GM10266 (cell line): ENCODE measurements around the gene DNAJC5.
"Not testable (repeated sequence)": the region's sequence is repeated elsewhere in the genome, so short reads cannot be mapped to it uniquely, and the experiment has no call there.

Experiments
- DNase-seq: peaks from one replicate; pipeline ENCODE4 v3.0.0; 2012; ENCODE audit errors: extremely low spot score
- TF ChIP-seq, protein P1 (sequence below): IDR thresholded peaks from 2 replicates; pipeline ENCODE4 v1.5.1; 2012; ENCODE audit warnings: mild to moderate bottlenecking, low read depth; ENCODE audit not compliant: control insufficient read depth, insufficient read depth; ENCODE audit errors: missing control alignments

Gene DNAJC5

DNA sequence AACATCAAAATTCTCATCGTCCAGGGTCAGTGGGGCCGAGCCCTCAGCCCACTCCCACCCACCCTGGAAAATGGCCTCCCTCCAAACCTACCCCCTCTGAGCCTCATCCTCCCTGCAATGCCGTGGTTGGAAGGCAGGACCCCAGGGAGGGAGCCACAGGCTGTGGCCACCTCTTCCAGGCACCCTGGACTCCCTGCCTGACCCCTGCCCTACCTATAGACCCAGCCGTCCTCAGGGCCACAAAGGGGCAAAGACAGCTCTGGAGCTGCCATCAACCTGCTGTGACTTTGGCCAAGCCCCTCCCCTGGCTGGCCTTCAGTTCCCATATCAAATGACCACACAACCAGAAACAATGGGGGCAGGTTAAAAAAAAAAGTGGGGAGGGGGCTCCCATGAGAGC is 63.5 kb downstream of the DNAJC5 start:
- TF ChIP-seq, protein P1, sequence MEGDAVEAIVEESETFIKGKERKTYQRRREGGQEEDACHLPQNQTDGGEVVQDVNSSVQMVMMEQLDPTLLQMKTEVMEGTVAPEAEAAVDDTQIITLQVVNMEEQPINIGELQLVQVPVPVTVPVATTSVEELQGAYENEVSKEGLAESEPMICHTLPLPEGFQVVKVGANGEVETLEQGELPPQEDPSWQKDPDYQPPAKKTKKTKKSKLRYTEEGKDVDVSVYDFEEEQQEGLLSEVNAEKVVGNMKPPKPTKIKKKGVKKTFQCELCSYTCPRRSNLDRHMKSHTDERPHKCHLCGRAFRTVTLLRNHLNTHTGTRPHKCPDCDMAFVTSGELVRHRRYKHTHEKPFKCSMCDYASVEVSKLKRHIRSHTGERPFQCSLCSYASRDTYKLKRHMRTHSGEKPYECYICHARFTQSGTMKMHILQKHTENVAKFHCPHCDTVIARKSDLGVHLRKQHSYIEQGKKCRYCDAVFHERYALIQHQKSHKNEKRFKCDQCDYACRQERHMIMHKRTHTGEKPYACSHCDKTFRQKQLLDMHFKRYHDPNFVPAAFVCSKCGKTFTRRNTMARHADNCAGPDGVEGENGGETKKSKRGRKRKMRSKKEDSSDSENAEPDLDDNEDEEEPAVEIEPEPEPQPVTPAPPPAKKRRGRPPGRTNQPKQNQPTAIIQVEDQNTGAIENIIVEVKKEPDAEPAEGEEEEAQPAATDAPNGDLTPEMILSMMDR: no peak

DNA sequence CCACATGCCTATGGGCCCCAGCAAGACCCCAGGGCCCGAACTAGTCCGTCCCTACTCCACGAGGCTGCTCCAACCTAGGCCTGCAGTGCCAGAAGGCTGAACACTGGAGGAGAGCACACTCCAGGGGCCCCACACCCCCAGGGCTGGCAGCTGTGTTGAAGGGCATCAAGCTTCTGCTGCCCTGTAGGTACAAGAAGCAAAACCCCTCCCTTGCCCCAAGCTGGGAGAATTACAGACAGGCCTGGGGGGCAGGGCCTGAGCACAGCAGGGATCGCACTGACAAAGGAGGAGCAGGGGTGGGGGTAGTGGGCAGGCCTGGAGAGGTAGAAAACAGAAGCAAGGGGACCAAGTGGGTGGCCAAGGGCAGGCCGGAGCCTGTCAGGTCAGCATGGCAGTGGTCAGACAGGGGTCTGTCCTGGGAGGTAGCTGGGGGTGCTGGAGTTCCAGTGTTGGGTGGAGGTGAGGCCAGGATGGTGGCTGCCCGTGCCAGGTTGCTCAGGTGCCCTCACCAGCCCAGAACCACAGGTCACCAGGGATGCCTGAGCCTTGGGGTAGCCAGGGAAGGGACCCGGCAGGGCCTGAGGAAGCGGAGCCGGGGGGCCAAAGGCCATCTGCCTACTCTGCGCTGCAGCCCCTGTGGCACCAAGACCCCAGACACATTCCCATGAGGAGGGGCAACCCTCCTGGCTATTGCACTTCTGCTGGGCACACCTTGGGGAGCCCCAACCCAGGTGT is 64.2 kb downstream of the DNAJC5 start:
- TF ChIP-seq, protein P1: no peak
- DNase-seq: no peak

More for the DNA sequence above, 63.5 kb downstream of the DNAJC5 start:
- DNase-seq: no peak

GRCh38 chr20:63959699-63960075 is 64.8 kb downstream of the DNAJC5 start:
- DNase-seq: no peak
- TF ChIP-seq, protein P1: no peak

DNA sequence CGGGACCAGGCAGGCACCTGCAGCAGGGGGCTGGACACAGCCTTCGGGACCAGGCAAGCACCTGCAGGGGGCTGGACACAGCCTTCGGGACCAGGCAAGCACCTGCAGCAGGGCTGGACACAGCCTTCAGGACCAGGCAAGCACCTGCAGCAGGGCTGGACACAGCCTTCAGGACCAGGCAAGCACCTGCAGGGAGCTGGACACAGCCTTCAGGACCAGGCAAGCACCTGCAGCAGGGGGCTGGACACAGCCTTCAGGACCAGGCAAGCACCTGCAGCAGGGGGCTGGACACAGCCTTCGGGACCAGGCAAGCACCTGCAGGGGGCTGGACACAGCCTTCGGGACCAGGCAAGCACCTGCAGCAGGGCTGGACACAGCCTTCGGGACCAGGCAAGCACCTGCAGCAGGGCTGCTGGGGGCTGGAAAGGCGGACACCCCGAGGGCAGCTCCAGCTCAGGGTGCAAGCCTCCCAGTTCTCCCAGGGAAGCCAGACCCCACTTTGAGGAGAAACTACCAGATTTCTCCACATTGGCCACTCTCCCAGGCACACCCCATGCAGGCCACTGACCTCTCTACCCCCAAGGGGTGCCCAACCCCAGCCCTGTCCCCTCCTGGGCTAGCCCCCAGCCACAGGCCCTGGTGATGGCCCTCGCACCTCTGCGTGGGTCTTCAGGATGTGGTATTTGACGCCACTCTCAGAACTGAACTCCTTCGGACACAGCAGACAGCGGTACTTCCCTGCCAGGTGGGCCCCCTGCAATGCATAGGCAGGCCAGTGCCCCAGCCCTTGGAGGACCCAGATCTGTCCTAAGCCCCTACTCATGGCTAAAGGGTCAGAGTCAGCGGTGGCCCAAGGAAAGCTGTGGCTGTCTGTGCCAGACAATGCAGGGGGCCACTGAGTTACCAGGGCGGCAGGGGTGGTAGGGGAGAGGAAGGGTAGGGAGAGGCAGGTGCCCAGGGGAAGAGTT is 66.0 kb downstream of the DNAJC5 start:
- DNase-seq: not testable (repeated sequence)

DNA sequence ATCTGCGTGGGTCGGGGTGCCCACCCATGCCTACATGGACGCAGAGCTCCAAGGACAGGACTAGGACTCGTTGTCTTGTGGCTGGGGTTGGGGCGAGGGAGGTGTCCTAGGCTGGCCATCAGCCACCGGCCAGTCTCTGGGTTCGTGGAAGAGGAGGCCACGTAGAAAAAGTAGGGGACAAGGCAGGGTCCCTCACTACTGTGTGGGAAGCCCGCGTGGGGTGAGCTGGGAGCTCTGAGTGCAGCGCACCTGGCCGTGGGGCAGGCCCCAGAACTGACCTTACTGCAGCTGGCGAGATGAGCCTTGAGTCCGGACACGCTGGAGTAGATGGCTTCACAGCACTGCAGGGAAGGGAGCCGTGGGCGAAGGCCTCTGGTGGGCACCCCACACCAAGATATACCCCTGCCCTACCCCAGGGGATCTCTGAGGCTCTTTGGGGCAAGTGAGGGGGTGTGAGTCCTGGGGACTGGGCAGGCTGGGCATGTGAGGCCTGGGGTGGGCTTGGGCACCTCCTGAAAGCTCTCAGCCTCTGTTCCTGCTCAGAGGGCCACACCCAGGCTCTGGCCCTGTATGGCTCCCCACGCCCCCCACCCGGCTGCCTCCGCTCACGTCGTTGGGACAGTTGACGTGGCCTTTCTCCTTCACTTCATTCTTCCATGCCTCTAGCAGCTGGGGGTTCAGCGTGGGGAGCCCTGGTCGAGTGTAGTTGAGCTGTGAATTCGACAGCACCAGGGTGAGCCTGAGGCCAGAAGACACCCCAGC is 66.9 kb downstream of the DNAJC5 start:
- no peak for DNase-seq
- TF ChIP-seq, protein P1: no peak

DNA sequence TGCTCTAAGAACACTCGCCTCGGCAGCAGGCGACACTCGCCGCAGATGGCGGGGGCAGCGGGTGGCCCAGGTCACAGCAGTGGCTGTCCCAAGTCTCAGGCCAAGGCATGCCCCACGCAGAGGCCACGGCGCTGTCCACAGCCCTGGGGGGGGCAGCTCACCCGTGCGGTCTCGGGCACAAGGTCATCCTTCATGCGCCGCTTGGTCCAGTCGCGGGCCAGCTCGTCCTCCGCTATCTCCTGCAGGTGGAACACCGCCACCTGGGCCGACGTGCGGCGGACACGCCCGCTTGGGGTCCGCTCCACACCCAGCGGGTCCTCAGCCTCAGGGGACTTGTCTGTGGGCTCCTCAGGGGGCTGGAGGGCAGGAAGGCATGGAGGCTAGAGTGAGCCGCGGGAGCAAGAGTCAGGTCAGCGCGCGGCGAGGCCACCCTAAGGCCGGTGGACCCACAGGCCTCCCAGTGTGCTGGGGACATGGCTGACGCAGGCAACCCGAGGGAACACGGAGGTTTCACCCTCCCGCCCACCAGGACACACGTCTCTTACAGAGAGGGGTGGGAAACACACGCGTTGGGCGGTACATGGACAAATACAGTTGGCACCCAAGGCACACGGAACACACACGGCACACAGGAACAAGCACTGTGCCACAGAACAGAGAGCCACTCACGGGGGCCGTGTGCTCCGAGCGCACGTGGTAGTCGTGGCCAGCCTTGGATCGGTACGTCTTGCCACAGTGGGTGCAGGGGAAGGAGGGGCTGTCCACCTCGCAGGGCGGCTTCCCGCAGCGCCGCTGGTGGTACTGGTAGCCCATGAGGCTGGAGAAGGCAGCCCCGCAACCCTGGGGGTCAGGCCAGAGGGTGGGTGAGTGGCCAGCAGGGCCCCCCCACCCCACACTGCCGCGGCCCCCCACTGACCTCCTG is 67.8 kb downstream of the DNAJC5 start:
- TF ChIP-seq, protein P1: no peak
- DNase-seq: no peak

DNA sequence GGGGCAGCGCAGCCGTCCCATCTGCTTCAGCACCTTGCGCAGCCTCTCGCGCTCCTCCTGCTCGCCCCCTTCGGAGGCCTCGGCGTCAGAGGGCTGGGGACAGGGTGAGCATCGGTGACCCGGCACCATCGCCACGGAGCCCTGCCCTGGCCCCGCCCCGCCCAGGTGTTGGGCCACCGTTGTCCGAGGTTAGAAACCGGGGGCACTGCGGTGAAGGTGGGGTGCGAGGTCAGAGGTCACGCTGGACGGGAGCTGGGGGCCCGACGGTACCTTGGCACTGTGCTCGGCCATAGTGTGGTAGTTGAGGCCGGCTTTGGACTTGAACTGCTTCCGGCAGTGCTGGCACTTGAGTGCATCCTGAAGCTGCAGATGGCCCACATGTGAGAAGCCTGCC is 68.4 kb downstream of the DNAJC5 start:
- DNase-seq: no peak
- TF ChIP-seq, protein P1: no peak
